T47D (cell line): ENCODE results near the gene G6PC2.
A peak's percentile ranks its signal among the peaks of the same experiment; 100 is the strongest.
"Not testable (repeated sequence)": the region's sequence is repeated elsewhere in the genome, so short reads cannot be mapped to it uniquely, and the experiment has no call there.

Source experiments
- DNase-seq, 2 experiments: peaks; one replicate each; pipeline versions ENCODE4 v3.0.0 to v3.0.0-alpha.2; 2011 to 2012; ENCODE audit warnings: low read depth in 1 of 2, low spot score in 1 of 2
- JUND ChIP-seq: IDR thresholded peaks from 2 replicates; pipeline ENCODE4 v1.6.1; 2012; ENCODE audit warnings: low read depth
- in situ Hi-C: cut with HindIII; loops from 2 replicates; pipeline ENCODE4 v1.10.0; 2016; ENCODE audit warnings: low sequenced_read_pairs, low pct_unique_long_range_greater_than_20kb

Gene G6PC2

GRCh38 chr2:168912901-168913369, 11.8 kb downstream of the G6PC2 start:
- DNase-seq, result no peak
- in situ Hi-C loops, result no loop called here

DNA sequence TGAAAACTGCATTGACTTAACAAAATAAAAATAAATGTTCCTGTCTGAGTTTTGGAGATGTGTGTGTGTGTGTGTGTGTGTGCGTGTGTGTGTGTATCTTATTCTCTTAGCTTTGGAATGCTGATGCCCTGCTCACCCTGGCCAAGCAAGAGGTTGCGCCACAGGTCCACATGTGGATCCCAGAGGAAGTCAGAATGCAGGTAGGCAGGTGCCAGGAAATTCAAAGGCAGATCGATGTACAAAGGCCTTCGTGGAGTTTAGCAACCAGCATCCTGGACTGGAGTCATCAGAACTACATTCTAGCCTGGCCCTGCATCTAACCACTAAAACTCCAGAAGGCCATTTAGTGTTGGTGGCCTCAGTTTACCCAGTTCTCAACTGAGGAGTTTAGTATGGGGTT, 12.4 kb downstream of the G6PC2 start:
- no peak for TF ChIP-seq JUND
- in situ Hi-C loops, result no loop called here
- no peak for DNase-seq

More at GRCh38 chr2:168912901-168913369, 11.8 kb downstream of the G6PC2 start:
- no peak for TF ChIP-seq JUND

DNA sequence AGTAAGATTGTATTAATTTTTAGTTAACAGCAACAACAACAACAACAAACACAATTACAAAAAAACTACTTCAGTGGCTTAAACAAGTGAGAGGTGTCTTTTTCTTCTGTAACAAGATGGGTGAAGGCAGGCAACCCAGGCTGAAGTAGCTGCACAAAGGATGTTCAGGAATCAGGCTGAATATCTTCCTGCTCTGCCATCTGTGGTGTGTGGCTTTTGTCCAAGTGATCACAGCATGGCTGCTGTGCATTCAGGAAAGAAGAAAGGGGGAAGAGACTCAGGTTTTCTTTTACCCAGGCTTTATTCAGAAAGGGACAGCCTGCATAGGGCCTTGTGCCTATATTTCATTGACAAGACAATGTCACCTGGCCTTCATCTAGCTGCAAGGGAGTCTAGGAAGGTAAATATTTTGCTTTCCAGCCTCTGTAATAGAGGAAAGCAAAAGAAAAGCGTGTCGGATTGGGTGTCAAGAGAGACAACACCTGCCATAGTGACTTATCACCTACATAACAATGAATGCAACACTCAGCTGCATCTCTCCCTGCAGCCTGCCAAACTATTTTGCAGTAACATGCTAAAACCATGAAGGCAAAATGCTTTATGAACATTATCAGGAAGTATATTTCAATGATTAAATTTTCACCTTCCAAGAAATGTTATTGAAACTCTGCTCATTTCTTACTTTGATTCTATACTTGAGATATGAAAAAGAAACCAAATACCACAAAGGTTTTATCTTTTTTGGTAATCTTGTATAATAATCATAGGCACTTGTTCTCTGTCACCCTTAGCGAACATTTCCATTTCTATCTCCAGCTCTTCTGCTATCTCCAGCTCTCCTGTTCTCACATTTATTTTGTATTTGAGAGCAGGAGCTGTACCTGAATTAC, 14.6 kb downstream of the G6PC2 start:
- in situ Hi-C loops, result no loop called here
- no peak for TF ChIP-seq JUND
- DNase-seq, result no peak

- no peak for TF ChIP-seq JUND
- DNase-seq, result no peak
- in situ Hi-C loops, result no loop called here
Measured at GRCh38 chr2:168916331-168916675, 15.2 kb downstream of the G6PC2 start.

DNA sequence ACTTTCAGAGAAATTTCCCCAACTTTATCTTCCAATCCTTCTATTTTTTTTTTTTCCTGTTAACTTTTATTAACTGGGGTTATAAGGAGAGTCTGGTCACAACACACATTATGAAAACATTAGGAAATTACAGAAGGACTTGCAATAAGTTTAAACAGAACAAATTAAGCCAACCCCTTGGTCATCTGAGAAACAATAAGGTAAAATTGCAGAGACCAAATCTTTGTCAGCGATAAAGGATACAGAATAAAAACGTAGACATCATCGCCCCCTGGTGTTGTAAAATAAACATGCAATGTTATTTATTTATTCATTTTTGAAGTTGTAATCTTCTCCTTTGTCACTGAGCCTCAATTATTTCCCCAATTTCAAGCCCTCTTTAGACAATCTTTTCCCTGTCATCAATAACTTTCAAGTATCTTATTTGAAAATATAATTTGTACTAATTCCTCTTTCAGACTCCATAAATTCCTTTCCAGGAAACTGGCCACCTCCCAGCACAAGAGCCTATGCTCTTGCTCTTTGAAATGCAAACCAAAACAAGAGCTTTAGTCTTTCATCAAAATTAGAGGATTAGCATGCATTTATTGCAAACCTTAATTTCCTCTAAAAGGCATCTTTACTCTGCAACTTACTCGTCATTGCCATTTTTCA, 19.5 kb downstream of the G6PC2 start:
- no peak for TF ChIP-seq JUND
- peak in 1 of 2 experiments; percentile 45 for DNase-seq
- in situ Hi-C loops, result no loop called here

GRCh38 chr2:168926621-168927386, 25.7 kb downstream of the G6PC2 start:
- DNase-seq, result peak in 1 of 2 experiments; percentile 26
- in situ Hi-C loops, result no loop called here
- TF ChIP-seq JUND, result no peak

DNA sequence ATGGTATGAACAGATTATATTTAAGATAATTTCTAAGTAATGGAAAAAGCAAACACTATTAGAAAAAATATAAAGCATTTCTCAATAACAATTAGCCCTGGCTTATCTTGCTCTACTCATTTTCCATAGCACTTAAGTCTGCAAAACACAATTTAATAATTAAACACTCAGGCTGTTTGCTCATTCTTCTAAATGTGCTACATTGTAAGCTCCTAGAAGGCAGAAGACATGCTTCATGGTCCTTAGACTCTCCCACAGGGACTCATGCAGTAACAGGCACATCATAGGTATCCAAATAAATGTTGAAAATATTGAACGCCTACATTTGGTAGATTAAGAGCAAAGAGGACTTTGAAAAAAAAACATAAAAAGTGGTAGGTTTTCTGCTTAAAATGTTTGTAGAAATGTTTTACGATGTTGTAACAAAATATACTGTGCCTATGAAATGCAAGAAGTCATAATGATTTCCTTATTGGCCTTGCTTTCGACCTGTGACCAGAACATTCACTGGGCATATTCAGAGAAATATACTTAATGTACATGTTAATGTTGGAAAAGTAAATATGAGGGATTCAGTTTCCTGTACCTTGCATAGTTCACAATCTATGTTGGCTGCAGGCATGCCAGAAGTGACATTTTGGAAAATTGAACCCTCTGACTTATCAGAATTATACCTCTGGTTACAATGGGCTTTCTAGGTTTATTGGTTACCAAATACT, 27.2 kb downstream of the G6PC2 start:
- no peak for TF ChIP-seq JUND
- in situ Hi-C loops, result no loop called here
- DNase-seq, result no peak

DNA sequence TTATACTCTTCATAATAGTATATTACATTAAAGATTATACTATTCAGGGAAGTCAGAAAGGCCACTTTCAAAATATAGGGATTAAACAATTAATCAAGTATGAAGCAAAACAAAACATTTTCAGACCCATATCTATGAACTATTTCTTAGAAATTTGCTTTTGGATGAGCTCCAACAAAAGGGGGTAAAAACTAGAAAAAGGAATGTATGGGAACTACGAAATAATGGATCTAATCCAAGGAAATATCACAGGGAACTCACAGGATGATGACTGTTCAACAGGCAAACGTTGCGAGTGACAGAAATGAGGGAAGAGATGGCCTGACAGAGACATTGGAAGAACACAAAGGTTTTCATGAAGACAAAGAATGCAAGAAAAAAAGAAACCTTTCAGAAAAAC, 27.9 kb downstream of the G6PC2 start:
- DNase-seq, result no peak
- in situ Hi-C loops, result no loop called here
- no peak for TF ChIP-seq JUND

GRCh38 chr2:168930242-168930641, 29.2 kb downstream of the G6PC2 start:
- no peak for DNase-seq
- no peak for TF ChIP-seq JUND
- in situ Hi-C loops, result no loop called here

GRCh38 chr2:168932174-168932573, 31.1 kb downstream of the G6PC2 start:
- in situ Hi-C loops, result not testable (repeated sequence)

DNA sequence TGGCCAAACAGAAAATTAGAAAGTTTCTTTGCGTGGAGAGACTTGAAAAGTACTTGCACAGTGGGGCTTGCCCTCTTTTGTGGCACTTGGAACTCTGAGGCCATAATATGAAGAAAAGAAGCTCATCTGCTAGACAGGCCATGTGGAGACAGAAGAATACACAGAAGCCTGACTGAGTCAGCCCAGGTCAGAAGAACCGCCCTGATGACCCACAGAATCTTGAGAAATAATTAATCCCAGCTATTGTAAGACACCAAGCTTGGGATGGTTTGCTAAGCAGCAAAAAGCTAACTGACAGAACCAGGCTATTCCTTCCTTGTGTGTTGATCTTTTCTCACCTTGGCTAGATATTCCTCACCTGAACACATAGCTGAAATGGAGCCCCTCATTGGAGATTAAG, 33.7 kb downstream of the G6PC2 start:
- in situ Hi-C loops, result no loop called here
- no peak for TF ChIP-seq JUND
- DNase-seq, result no peak

More at GRCh38 chr2:168932174-168932573, 31.1 kb downstream of the G6PC2 start:
- not testable (repeated sequence) for DNase-seq
